SW480 (cell line): ENCODE results near the gene POFUT2.
"Not testable (repeated sequence)": the region's sequence is repeated elsewhere in the genome, so short reads cannot be mapped to it uniquely, and the experiment has no call there.

Experiments
- DNase-seq: peaks from one replicate; pipeline ENCODE4 v3.0.0-alpha.2; 2016; ENCODE audit warnings: low spot score

The POFUT2 gene

GRCh38 chr21:45309987-45310381, 22.3 kb upstream of the POFUT2 start:
- DNase-seq: no peak

GRCh38 chr21:45309069-45309986, 21.6 kb upstream of the POFUT2 start:
- no peak for DNase-seq

- peak; percentile 77 for DNase-seq
Measured at GRCh38 chr21:45308194-45309068, 20.7 kb upstream of the POFUT2 start.

GRCh38 chr21:45307597-45308158, 20.0 kb upstream of the POFUT2 start:
- not testable (repeated sequence) for DNase-seq

GRCh38 chr21:45306832-45307571, 19.3 kb upstream of the POFUT2 start:
- peak; percentile 86 for DNase-seq

- no peak for DNase-seq
Measured at GRCh38 chr21:45306453-45306831, 18.7 kb upstream of the POFUT2 start.

- DNase-seq: no peak
Measured at GRCh38 chr21:45305836-45306235, 18.1 kb upstream of the POFUT2 start.

- no peak for DNase-seq
Measured at GRCh38 chr21:45304945-45305344, 17.2 kb upstream of the POFUT2 start.

GRCh38 chr21:45304476-45304830, 16.8 kb upstream of the POFUT2 start:
- no peak for DNase-seq

GRCh38 chr21:45303751-45304475, 16.2 kb upstream of the POFUT2 start:
- DNase-seq: no peak

GRCh38 chr21:45303091-45303615, 15.5 kb upstream of the POFUT2 start:
- DNase-seq: no peak

- no peak for DNase-seq
Measured at GRCh38 chr21:45302082-45303061, 14.7 kb upstream of the POFUT2 start.

- DNase-seq: no peak
Measured at GRCh38 chr21:45301521-45302081, 13.9 kb upstream of the POFUT2 start.

- DNase-seq: no peak
Measured at GRCh38 chr21:45300786-45301520, 13.3 kb upstream of the POFUT2 start.

- DNase-seq: no peak
Measured at GRCh38 chr21:45299864-45300785, 12.4 kb upstream of the POFUT2 start.

- DNase-seq: no peak
Measured at GRCh38 chr21:45299026-45299863, 11.6 kb upstream of the POFUT2 start.

- no peak for DNase-seq
Measured at GRCh38 chr21:45297869-45298268, 10.2 kb upstream of the POFUT2 start.
